ENCODE data around the gene ASCL3.

ASCL3 gene

DNA sequence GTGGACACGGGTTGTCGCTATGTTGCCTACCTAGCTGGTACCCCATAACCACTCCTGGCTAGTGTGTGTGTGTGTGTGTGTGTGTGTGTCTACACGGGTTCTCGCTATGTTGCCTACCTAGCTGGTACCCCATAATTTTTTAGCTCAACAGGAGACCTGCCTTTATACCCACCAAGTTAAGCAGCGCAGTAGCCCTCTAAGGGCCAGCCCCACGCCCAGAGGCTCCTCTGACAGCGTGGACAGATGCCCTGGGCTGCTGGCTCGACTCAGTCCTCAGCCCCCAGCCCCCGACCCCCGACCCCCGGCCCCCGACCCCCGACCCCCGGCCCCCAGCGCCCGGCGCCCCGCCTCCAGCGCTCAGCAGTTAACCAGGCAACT is 32.2 kb downstream of the ASCL3 start:
- TF ChIP-seq, protein P1, sequence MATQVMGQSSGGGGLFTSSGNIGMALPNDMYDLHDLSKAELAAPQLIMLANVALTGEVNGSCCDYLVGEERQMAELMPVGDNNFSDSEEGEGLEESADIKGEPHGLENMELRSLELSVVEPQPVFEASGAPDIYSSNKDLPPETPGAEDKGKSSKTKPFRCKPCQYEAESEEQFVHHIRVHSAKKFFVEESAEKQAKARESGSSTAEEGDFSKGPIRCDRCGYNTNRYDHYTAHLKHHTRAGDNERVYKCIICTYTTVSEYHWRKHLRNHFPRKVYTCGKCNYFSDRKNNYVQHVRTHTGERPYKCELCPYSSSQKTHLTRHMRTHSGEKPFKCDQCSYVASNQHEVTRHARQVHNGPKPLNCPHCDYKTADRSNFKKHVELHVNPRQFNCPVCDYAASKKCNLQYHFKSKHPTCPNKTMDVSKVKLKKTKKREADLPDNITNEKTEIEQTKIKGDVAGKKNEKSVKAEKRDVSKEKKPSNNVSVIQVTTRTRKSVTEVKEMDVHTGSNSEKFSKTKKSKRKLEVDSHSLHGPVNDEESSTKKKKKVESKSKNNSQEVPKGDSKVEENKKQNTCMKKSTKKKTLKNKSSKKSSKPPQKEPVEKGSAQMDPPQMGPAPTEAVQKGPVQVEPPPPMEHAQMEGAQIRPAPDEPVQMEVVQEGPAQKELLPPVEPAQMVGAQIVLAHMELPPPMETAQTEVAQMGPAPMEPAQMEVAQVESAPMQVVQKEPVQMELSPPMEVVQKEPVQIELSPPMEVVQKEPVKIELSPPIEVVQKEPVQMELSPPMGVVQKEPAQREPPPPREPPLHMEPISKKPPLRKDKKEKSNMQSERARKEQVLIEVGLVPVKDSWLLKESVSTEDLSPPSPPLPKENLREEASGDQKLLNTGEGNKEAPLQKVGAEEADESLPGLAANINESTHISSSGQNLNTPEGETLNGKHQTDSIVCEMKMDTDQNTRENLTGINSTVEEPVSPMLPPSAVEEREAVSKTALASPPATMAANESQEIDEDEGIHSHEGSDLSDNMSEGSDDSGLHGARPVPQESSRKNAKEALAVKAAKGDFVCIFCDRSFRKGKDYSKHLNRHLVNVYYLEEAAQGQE (IDR thresholded peaks at IDR 0.05; ENCODE audit: insufficient replicate concordance, low read depth), result no peak
- TF ChIP-seq SPI1 (IDR thresholded peaks at IDR 0.05; ENCODE audit: borderline replicate concordance, low read depth) (no peak), GABPA (IDR thresholded peaks at IDR 0.05; ENCODE audit: low read depth) (no peak), POLR2AphosphoS5 (IDR thresholded peaks at IDR 0.05; ENCODE audit: low read depth) (no peak)
- TF ChIP-seq, protein P2, sequence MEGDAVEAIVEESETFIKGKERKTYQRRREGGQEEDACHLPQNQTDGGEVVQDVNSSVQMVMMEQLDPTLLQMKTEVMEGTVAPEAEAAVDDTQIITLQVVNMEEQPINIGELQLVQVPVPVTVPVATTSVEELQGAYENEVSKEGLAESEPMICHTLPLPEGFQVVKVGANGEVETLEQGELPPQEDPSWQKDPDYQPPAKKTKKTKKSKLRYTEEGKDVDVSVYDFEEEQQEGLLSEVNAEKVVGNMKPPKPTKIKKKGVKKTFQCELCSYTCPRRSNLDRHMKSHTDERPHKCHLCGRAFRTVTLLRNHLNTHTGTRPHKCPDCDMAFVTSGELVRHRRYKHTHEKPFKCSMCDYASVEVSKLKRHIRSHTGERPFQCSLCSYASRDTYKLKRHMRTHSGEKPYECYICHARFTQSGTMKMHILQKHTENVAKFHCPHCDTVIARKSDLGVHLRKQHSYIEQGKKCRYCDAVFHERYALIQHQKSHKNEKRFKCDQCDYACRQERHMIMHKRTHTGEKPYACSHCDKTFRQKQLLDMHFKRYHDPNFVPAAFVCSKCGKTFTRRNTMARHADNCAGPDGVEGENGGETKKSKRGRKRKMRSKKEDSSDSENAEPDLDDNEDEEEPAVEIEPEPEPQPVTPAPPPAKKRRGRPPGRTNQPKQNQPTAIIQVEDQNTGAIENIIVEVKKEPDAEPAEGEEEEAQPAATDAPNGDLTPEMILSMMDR (IDR thresholded peaks at IDR 0.05; ENCODE audit: insufficient read depth, low read length), result no peak
- Histone ChIP-seq H3K4me3 (replicated peaks; ENCODE audit: insufficient read depth, low read length) (peak overlapping the region; percentile 92), H3K27ac (replicated peaks) (peak overlapping the region; percentile 27; the same call in 1 of the 2 replicates), H3K27me3 (ENCODE audit: insufficient read depth, poor library complexity, severe bottlenecking) (no peaks in the 10 kb centered on the region)
- DNase-seq (ENCODE audit: low read depth in 1 of 2, low spot score in 1 of 2), result no peak

DNA sequence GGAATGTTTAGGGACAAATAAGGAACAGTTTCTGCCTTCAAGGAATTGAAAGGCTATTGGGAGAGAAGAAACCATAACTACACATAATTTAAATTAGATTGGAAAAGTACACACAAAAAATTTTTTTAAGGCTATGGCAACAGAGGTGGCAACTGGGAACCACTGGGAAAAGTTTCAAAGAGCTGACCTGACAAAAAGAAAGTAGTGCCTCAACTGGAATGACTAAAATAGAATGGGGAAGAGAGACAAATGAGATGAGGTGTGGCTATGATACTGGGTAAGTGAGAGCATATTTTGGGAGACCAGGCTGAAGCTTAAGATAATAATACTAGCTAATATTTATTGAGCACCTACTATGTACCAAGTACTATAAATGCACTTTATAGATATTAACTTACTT is 34.7 kb downstream of the ASCL3 start:
- Histone ChIP-seq H3K4me3 (replicated peaks; ENCODE audit: insufficient read depth, low read length) (no peak overlapping the region), H3K27me3 (ENCODE audit: insufficient read depth, poor library complexity, severe bottlenecking) (no peaks in the 10 kb centered on the region), H3K27ac (replicated peaks) (no peak overlapping the region)
- TF ChIP-seq POLR2AphosphoS5 (IDR thresholded peaks at IDR 0.05; ENCODE audit: low read depth) (no peak), SPI1 (IDR thresholded peaks at IDR 0.05; ENCODE audit: borderline replicate concordance, low read depth) (no peak), GABPA (IDR thresholded peaks at IDR 0.05; ENCODE audit: low read depth) (no peak)
- TF ChIP-seq, protein P2 (IDR thresholded peaks at IDR 0.05; ENCODE audit: insufficient read depth, low read length), result no peak
- TF ChIP-seq, protein P1 (IDR thresholded peaks at IDR 0.05; ENCODE audit: insufficient replicate concordance, low read depth), result no peak
- DNase-seq (ENCODE audit: low read depth in 1 of 2, low spot score in 1 of 2), result no peak

DNA sequence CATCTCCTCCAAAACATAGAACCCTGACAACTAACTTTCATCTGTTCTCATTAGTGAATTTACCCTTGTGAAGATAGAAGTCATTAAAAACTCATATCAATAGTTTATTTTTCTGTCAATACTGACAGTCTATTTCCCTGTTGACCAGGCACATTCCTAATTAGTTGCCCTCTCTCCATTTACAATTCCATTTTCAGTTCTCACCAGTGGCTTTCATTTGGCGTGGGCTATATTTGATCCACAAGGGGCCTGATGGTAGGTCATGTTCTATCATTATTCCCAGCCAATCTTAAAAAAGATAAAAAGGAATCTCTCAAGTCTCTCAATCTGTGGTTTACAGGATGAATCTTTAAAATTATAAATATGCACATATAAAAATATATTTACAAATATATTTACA is 35.7 kb downstream of the ASCL3 start:
- H3K27me3 ChIP-seq (ENCODE audit: insufficient read depth, poor library complexity, severe bottlenecking), result no peaks in the 10 kb centered on the region
- no peak overlapping the region for H3K27ac ChIP-seq (replicated peaks)
- TF ChIP-seq SPI1 (IDR thresholded peaks at IDR 0.05; ENCODE audit: borderline replicate concordance, low read depth) (no peak), POLR2AphosphoS5 (IDR thresholded peaks at IDR 0.05; ENCODE audit: low read depth) (no peak), GABPA (IDR thresholded peaks at IDR 0.05; ENCODE audit: low read depth) (no peak)
- TF ChIP-seq, protein P1 (IDR thresholded peaks at IDR 0.05; ENCODE audit: insufficient replicate concordance, low read depth), result no peak
- TF ChIP-seq, protein P2 (IDR thresholded peaks at IDR 0.05; ENCODE audit: insufficient read depth, low read length), result no peak
- DNase-seq (ENCODE audit: low read depth in 1 of 2, low spot score in 1 of 2), result no peak
- H3K4me3 ChIP-seq (replicated peaks; ENCODE audit: insufficient read depth, low read length), result no peak overlapping the region
